Uterus (tissue), 4 donors: ENCODE measurements around the gene CHST13. TPM values are rescaled to one million over a fixed set of nuclear protein-coding genes. Genes with fewer than 3 reads are reported as not detected.

Experiments used
- DNase-seq, 2 donors: peaks; one replicate each; pipeline ENCODE4 v3.0.0-alpha.2; 2019 to 2020
- H3K27ac ChIP-seq, 2 donors: fragments of 200-600 bp; sonication (generic); 1 replicate in 1 of 2; 2 replicates in 1 of 2; pipeline ENCODE4 v1.5.1; 2016 to 2018
- H3K27me3 ChIP-seq, 2 donors: fragments of 200-600 bp; sonication (generic); one replicate each; pipeline ENCODE4 v1.5.1; 2018 to 2019; ENCODE audit warnings: control low read depth in 1 of 2
- H3K36me3 ChIP-seq, 2 donors: fragments of 200-600 bp; sonication (generic); one replicate each; pipeline ENCODE4 v1.5.1; 2019; ENCODE audit warnings: control low read depth in 1 of 2
- H3K4me1 ChIP-seq, 2 donors: fragments of 200-600 bp; sonication (generic); one replicate each; pipeline ENCODE4 v1.5.1; 2018 to 2019; ENCODE audit warnings: control low read depth in 1 of 2
- H3K4me3 ChIP-seq, 2 donors: fragments of 200-600 bp; sonication (generic); 1 replicate in 1 of 2; 2 replicates in 1 of 2; pipeline ENCODE4 v1.5.1; 2018 to 2019; ENCODE audit warnings: mild to moderate bottlenecking in 1 of 2
- H3K9me3 ChIP-seq, 2 donors: fragments of 200-600 bp; sonication (generic); one replicate each; pipeline ENCODE4 v1.5.1; 2019; ENCODE audit warnings: control low read depth in 1 of 2
- CTCF ChIP-seq, 4 experiments: fragments of 200-600 bp in 2 of 4; fragments of 450-650 bp in 2 of 4; sonication (generic) in 2 of 4; IDR thresholded peaks; one replicate each; pipeline ENCODE4 v1.5.1; 2016 to 2019; ENCODE audit warnings: antibody characterized with exemption in 4 of 4, mild to moderate bottlenecking in 2 of 4, moderate library complexity in 1 of 4
- POLR2A ChIP-seq, 2 donors: fragments of 450-650 bp; IDR thresholded peaks; one replicate each; pipeline ENCODE4 v1.6.1; 2016; ENCODE audit warnings: antibody characterized with exemption in 2 of 2, mild to moderate bottlenecking in 1 of 2, moderate library complexity in 1 of 2
- intact Hi-C: fragments of 100-400 bp; cut with DNase I; formaldehyde crosslinking; loops from one replicate; pipeline ENCODE4 v1.15.1; 2023; ENCODE audit warnings: low total_unique reads
- total RNA-seq, 4 donors: library from RNA; depleted of rRNA in 3 of 4; stranded (reverse); fragments of >200 nt in 3 of 4; gene quantifications; one replicate each; pipeline versions ENCODE4 v1.1.0 to v1.2.4, GENCODE V29; 2014 to 2023
- donor health status: DM: yes; HTN: yes; CAD: no.

CHST13 gene
- total RNA-seq, 4 donors from 2014 or later, result 0.24 to 0.62 TPM; not detected in 2

GRCh38 chr3:126546013-126546412 lies 22.1 kb downstream of the CHST13 start:
- Histone ChIP-seq H3K9me3 (no peaks in the 10 kb centered on the region), H3K4me3 (no peak overlapping the region), H3K27ac (no peak overlapping the region), H3K4me1 (no peaks in the 10 kb centered on the region), H3K27me3 (no peaks in the 10 kb centered on the region), H3K36me3 (no peaks in the 10 kb centered on the region)
- intact Hi-C loops, result no loop called here
- TF ChIP-seq POLR2A (IDR thresholded peaks at IDR 0.05) (no peak), CTCF (IDR thresholded peaks at IDR 0.05) (no peak)
- peak in 1 of 2 donors; percentile 3 for DNase-seq

DNA sequence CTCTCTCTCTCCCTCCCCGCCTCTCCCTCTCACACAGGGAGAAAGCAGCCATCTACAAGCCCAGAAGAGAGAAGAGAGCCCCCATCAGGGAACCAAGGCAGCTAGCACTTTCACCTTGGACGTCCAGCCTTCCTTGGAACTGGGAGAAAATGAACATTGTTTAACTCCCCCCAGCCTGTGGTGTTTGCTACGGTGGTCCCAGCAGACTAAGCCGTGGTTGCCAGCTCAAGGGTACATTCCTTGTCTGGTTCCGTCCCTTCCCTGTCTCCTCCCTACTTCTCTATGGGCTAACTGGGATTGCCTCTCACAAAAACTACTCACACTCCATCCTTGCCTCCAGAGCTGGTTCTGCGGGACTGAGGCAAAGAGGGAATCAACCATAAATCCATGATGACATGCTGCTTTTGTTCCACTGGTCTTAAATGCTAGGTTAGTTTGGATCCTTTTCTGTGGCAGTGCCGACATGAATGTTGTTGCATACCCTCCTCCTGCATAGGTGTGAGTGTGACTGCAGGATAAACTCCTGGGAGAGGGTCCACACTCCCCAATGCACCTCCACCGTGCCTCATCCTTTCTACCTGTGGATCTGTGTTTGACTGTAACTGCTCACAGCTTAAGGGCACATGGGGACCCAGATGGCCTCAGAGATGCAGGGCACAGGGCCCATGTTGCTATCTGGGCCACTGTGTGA lies 22.7 kb downstream of the CHST13 start:
- Histone ChIP-seq H3K27ac (no peak overlapping the region), H3K36me3 (no peaks in the 10 kb centered on the region), H3K27me3 (no peaks in the 10 kb centered on the region), H3K4me3 (no peak overlapping the region), H3K4me1 (no peaks in the 10 kb centered on the region), H3K9me3 (no peaks in the 10 kb centered on the region)
- TF ChIP-seq CTCF (IDR thresholded peaks at IDR 0.05), result no peak
- no peak for TF ChIP-seq POLR2A (IDR thresholded peaks at IDR 0.05)
- peak; percentile 2 to 4 for DNase-seq
- intact Hi-C loops, result no loop called here

GRCh38 chr3:126547721-126548120 lies 23.8 kb downstream of the CHST13 start:
- H3K4me1 ChIP-seq, result no peaks in the 10 kb centered on the region
- no peaks in the 10 kb centered on the region for H3K27me3 ChIP-seq
- peak in 1 of 2 donors; percentile 2 for DNase-seq
- H3K36me3 ChIP-seq, result no peaks in the 10 kb centered on the region
- H3K9me3 ChIP-seq, result no peaks in the 10 kb centered on the region
- no peak overlapping the region for H3K4me3 ChIP-seq
- H3K27ac ChIP-seq, result no peak overlapping the region
- intact Hi-C loops, result no loop called here
- TF ChIP-seq POLR2A (IDR thresholded peaks at IDR 0.05), result no peak
- TF ChIP-seq CTCF (IDR thresholded peaks at IDR 0.05), result no peak

DNA sequence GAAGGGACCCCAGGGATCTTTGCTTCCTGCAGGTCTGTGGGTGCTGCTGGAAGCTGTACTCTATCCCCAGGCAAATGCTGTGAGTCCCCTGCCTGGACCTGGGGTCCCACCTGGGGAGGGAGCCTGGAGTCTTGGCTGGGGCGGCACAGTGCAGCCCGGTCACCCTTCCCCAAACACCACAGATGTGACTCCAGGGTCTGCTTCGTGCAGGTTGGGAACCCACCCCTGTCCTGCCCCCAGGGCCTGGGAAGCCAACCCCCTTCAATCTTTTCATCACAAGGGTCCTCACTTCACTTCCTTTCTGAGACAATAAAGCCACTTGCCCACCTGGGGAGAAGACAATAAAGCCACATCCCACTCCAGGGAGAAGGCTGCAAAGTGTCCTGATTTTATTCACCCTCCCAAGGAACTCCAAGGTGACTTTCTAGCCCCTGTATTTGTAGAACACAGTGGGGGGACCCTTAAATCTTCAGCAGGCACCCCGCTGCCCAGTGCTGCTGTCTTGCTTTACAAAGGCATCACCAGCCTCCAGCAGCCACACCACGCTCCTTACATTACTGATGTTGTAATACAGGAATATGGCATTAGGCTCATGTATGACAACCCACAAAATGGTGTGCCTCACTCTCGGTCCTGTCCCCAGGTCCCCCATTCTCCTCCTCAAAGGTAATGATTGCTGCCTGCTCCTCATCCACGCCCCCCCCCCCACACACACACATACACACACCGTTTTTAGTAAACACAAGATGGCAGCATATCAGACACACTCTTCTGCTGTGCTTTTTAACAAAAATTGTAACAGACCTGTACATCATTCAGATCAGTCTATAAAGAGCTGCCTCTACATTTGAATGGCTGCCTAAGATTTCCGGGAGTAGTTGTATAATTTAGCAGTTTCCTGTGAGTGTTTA lies 24.9 kb downstream of the CHST13 start:
- TF ChIP-seq CTCF (IDR thresholded peaks at IDR 0.05), result no peak
- TF ChIP-seq POLR2A (IDR thresholded peaks at IDR 0.05), result no peak
- H3K4me1 ChIP-seq, result no peaks in the 10 kb centered on the region
- H3K4me3 ChIP-seq, result no peak overlapping the region
- peak in 1 of 2 donors; percentile 5 for DNase-seq
- no peaks in the 10 kb centered on the region for H3K27me3 ChIP-seq
- no peaks in the 10 kb centered on the region for H3K36me3 ChIP-seq
- intact Hi-C loops, result no loop called here
- no peak overlapping the region for H3K27ac ChIP-seq
- H3K9me3 ChIP-seq, result no peaks in the 10 kb centered on the region
